ENCODE measurements around the gene LPCAT3. TPM values are rescaled to one million over a fixed set of nuclear protein-coding genes. Genes with fewer than 3 reads are reported as not detected.
"Not testable (repeated sequence)": the region's sequence is repeated elsewhere in the genome, so short reads cannot be mapped to it uniquely, and the experiment has no call there.

LPCAT3 gene
- total and polyA plus RNA-seq, 2 of the 4 experiments (the other 2 are of a cell fraction): 7.0 to 18.6 TPM

DNA sequence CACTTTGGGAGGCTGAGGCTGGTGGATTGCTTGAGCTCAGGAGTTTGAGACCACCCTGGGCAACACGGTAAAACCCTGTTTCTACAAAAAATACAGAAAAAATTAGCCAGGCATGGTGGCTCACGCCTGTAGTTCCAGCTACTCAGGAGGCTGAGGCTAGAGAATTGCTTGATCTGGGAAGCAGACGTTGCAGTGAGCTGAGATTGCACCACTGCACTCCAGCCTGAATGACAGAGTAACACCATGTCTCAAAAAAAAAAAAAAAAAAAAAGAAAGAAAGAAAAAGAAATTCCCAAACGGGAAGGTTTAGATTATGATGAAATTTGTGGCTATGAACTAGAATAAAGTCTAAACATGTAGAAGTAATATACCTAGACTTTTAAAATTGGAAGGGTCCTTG is 6.9 kb downstream of the LPCAT3 start:
- H4K8ac ChIP-seq (ENCODE audit: low read depth in 2 of 2, low read length in 2 of 2); H2BK15ac ChIP-seq (ENCODE audit: low read depth, low read length); H2AK5ac ChIP-seq (ENCODE audit: low read depth, low read length); intact Hi-C loops (cut with micrococcal nuclease); H3K9me1 ChIP-seq (ENCODE audit: insufficient read depth, low read length); H3K27me3 ChIP-seq (ENCODE audit: control insufficient read depth, insufficient read depth, low read length); BruUV-seq (replicated peaks); H3K4ac ChIP-seq (ENCODE audit: low read depth, low read length); H4K91ac ChIP-seq (ENCODE audit: insufficient read depth, low read depth, low read length); H3K18ac ChIP-seq (ENCODE audit: low read depth, low read length); CTCF ChIA-PET; H2BK120ac ChIP-seq (ENCODE audit: low read depth, low read length); H2AK9ac ChIP-seq (replicated peaks; ENCODE audit: low read depth, low read length, poor library complexity); H3K56ac ChIP-seq (ENCODE audit: extremely low read depth, insufficient read depth, low read length); in situ Hi-C loops (cut with MboI; ENCODE audit: low sequenced_read_pairs); H3K4me3 ChIP-seq (ENCODE audit: insufficient read depth, low read depth, low read length); H2AFZ ChIP-seq (replicated peaks; ENCODE audit: low read length, poor library complexity); ATAC-seq (ENCODE audit: low read depth); H3K14ac ChIP-seq (replicated peaks; ENCODE audit: low read depth, low read length); H3K9me3 ChIP-seq (ENCODE audit: control insufficient read depth, insufficient read depth, low read length); H2BK5ac ChIP-seq (ENCODE audit: low read depth, low read length, poor library complexity, severe bottlenecking); dilution Hi-C loops (cut with HindIII; ENCODE audit: low sequenced_read_pairs, unreplicated experiment); POLR2A ChIA-PET (ENCODE audit: unreplicated experiment); H4K5ac ChIP-seq (ENCODE audit: low read depth, low read length); H3K4me2 ChIP-seq (ENCODE audit: low read depth, low read length); H2BK20ac ChIP-seq (ENCODE audit: low read depth, low read length); H3K4me1 ChIP-seq (ENCODE audit: control insufficient read depth, insufficient read depth, low read length); H3K23ac ChIP-seq (ENCODE audit: low read depth, low read length); H3K36me3 ChIP-seq (ENCODE audit: control insufficient read depth, insufficient read depth, low read length); H4K20me1 ChIP-seq (ENCODE audit: insufficient read depth, low read length); DNase-seq; H3K27ac ChIP-seq (ENCODE audit: insufficient read depth, low read length); H3K9ac ChIP-seq (ENCODE audit: low read depth, low read length): not testable (repeated sequence)
- WGBS, 2 experiments (ENCODE audit: extremely low coverage in 2 of 2, insufficient read length in 1 of 2): no CpG with 5 or more reads among the region's 4 CpGs
- H3K79me1 ChIP-seq (ENCODE audit: low read depth in 1 of 2, low read length in 2 of 2): peaks cover 3 to 21% of the 10 kb centered on the region in 2 experiments; a peak in 3 of 4 replicates

Measured in IMR-90 (cell line).